Ectodermal cell (in vitro differentiated cells): ENCODE results near the gene MAGEB16.

Experiments used
- H3K27ac ChIP-seq: 2 replicates; pipeline ENCODE4 v1.7.0; 2013; ENCODE audit warnings: mild to moderate bottlenecking, low read depth, low read length; ENCODE audit not compliant: insufficient read depth, poor library complexity, severe bottlenecking
- H3K27me3 ChIP-seq: 2 replicates; pipeline ENCODE4 v1.7.0; 2013; ENCODE audit warnings: mild to moderate bottlenecking, low read length; ENCODE audit not compliant: insufficient read depth, control insufficient read depth, poor library complexity, severe bottlenecking
- H3K36me3 ChIP-seq: one replicate; pipeline ENCODE4 v1.7.0; 2013; ENCODE audit warnings: low read length; ENCODE audit not compliant: control insufficient read depth, insufficient read depth
- H3K4me1 ChIP-seq: one replicate; pipeline ENCODE4 v1.7.0; 2013; ENCODE audit warnings: low read length; ENCODE audit not compliant: control insufficient read depth, insufficient read depth
- H3K4me3 ChIP-seq: 2 replicates; pipeline ENCODE4 v1.7.0; 2013; ENCODE audit warnings: low read depth, low read length, control low read depth; ENCODE audit not compliant: insufficient read depth
- H3K9me3 ChIP-seq: 2 replicates; pipeline ENCODE4 v1.7.0; 2013; ENCODE audit warnings: mild to moderate bottlenecking, low read length, moderate library complexity; ENCODE audit not compliant: control insufficient read depth
- WGBS, 2 experiments: methylation state at CpG; one replicate each; pipeline ENCODE4 v1.1.7; 2013; ENCODE audit warnings: missing lambda C conversion rate in 2 of 2; 5-methylcytosine and 5-hydroxymethylcytosine counted together

The MAGEB16 gene

GRCh38 chrX:35841872-35842271, 43.7 kb downstream of the MAGEB16 start:
- 88 to 89% methylated on average over 1 of the region's 2 CpGs for whole genome bisulfite sequencing, 2 experiments
- Histone ChIP-seq H3K36me3 (no peaks in the 10 kb centered on the region), H3K27me3 (no peaks in the 10 kb centered on the region), H3K9me3 (no peaks in the 10 kb centered on the region), H3K27ac (no peak overlapping the region), H3K4me1 (no peaks in the 10 kb centered on the region), H3K4me3 (no peak overlapping the region)

GRCh38 chrX:35842674-35843073, 44.5 kb downstream of the MAGEB16 start:
- Histone ChIP-seq H3K4me3 (no peak overlapping the region), H3K27me3 (no peaks in the 10 kb centered on the region), H3K9me3 (no peaks in the 10 kb centered on the region), H3K36me3 (no peaks in the 10 kb centered on the region), H3K27ac (no peak overlapping the region), H3K4me1 (no peaks in the 10 kb centered on the region)
- 18 to 43% methylated on average over 1 to 3 of the region's 3 CpGs for WGBS, 2 experiments

- no peaks in the 10 kb centered on the region for H3K27me3 ChIP-seq
- H3K9me3 ChIP-seq, result no peaks in the 10 kb centered on the region
- H3K4me1 ChIP-seq, result no peaks in the 10 kb centered on the region
- no peak overlapping the region for H3K27ac ChIP-seq
- WGBS, 2 experiments, result 92 to 97% methylated on average over 4 of the region's 4 CpGs
- no peaks in the 10 kb centered on the region for H3K36me3 ChIP-seq
- H3K4me3 ChIP-seq, result no peak overlapping the region
Measured at GRCh38 chrX:35847736-35848135, 49.6 kb downstream of the MAGEB16 start.
